Epidermal melanocyte (primary cell): ENCODE measurements around the gene STRIP2.
"Not testable (repeated sequence)": the region's sequence is repeated elsewhere in the genome, so short reads cannot be mapped to it uniquely, and the experiment has no call there.

Source experiments
- DNase-seq: peaks from one replicate; pipeline ENCODE4 v3.0.0; 2011; ENCODE audit warnings: low spot score; ENCODE audit not compliant: insufficient read length

STRIP2 gene

GRCh38 chr7:129422727-129423126, 11.5 kb upstream of the STRIP2 start:
- no peak for DNase-seq

GRCh38 chr7:129423700-129424410, 10.4 kb upstream of the STRIP2 start:
- no peak for DNase-seq

- no peak for DNase-seq
Observed at GRCh38 chr7:129426482-129426881, 7.8 kb upstream of the STRIP2 start.

- no peak for DNase-seq
Observed at GRCh38 chr7:129427526-129428045, 6.6 kb upstream of the STRIP2 start.

GRCh38 chr7:129431911-129432643, 2.2 kb upstream of the STRIP2 start:
- DNase-seq = no peak

- DNase-seq = no peak
Observed at GRCh38 chr7:129434675-129435318, 565 bp downstream of the STRIP2 start.

GRCh38 chr7:129435414-129435829, 1.2 kb downstream of the STRIP2 start:
- DNase-seq = no peak

GRCh38 chr7:129436335-129436923, 2.2 kb downstream of the STRIP2 start:
- no peak for DNase-seq

- no peak for DNase-seq
Observed at GRCh38 chr7:129437190-129437589, 3.0 kb downstream of the STRIP2 start.

- no peak for DNase-seq
Observed at GRCh38 chr7:129438281-129438838, 4.1 kb downstream of the STRIP2 start.

- DNase-seq = no peak
Observed at GRCh38 chr7:129438839-129439651, 4.8 kb downstream of the STRIP2 start.

- DNase-seq = no peak
Observed at GRCh38 chr7:129439963-129440625, 5.9 kb downstream of the STRIP2 start.

GRCh38 chr7:129443612-129444011, 9.4 kb downstream of the STRIP2 start:
- no peak for DNase-seq

- not testable (repeated sequence) for DNase-seq
Observed at GRCh38 chr7:129444776-129445175, 10.5 kb downstream of the STRIP2 start.

- DNase-seq = not testable (repeated sequence)
Observed at GRCh38 chr7:129446925-129447324, 12.7 kb downstream of the STRIP2 start.

- not testable (repeated sequence) for DNase-seq
Observed at GRCh38 chr7:129447445-129447844, 13.2 kb downstream of the STRIP2 start.

GRCh38 chr7:129448608-129449007, 14.4 kb downstream of the STRIP2 start:
- not testable (repeated sequence) for DNase-seq

GRCh38 chr7:129450295-129450694, 16.1 kb downstream of the STRIP2 start:
- DNase-seq = no peak

- DNase-seq = no peak
Observed at GRCh38 chr7:129452589-129453231, 18.5 kb downstream of the STRIP2 start.
